K562 (cell line): ENCODE results near the gene MYO3B. TPM values are rescaled to one million over a fixed set of nuclear protein-coding genes. Genes with fewer than 3 reads are reported as not detected.

ENCODE experiments used
- CHCHD3 ChIP-seq: fragments of 250-450 bp; sonication (Bioruptor Pico); IDR thresholded peaks from 2 replicates; pipeline ENCODE4 v2.1.2; 2022; ENCODE audit warnings: mild to moderate bottlenecking
- CHD2 ChIP-seq: IDR thresholded peaks from 2 replicates; pipeline ENCODE4 v1.6.1; 2011; ENCODE audit warnings: low read depth, low read length
- HEY1 ChIP-seq: fragments of 250-450 bp; sonication (Bioruptor Pico); IDR thresholded peaks from 2 replicates; pipeline ENCODE4 v1.5.0; 2020; ENCODE audit warnings: mild to moderate bottlenecking, moderate library complexity, borderline replicate concordance
- HLTF ChIP-seq: fragments of 450-650 bp; IDR thresholded peaks from 2 replicates; pipeline ENCODE4 v1.6.1; 2016
- IFI16 ChIP-seq: fragments of 250-450 bp; sonication (Bioruptor Pico); IDR thresholded peaks from 2 replicates; pipeline ENCODE4 v2.1.2; 2022; ENCODE audit warnings: mild to moderate bottlenecking, inconsistent platforms
- MEIS2 ChIP-seq: fragments of 450-650 bp; IDR thresholded peaks from 2 replicates; pipeline ENCODE4 v1.6.1; 2014; ENCODE audit warnings: mild to moderate bottlenecking; ENCODE audit not compliant: partially characterized antibody
- POLR2AphosphoS5 ChIP-seq: IDR thresholded peaks from 2 replicates; pipeline ENCODE4 v1.6.1; 2011; ENCODE audit warnings: mild to moderate bottlenecking, low read depth, low read length, moderate library complexity; ENCODE audit not compliant: control insufficient read depth, insufficient read depth
- RBM22 ChIP-seq: fragments of 200-400 bp; formaldehyde crosslinking; IDR thresholded peaks from 2 replicates; pipeline ENCODE4 v1.6.1; 2018; ENCODE audit warnings: low read length, low read depth; ENCODE audit not compliant: poor library complexity, severe bottlenecking
- RBM39 ChIP-seq: fragments of 200-400 bp; formaldehyde crosslinking; optimal IDR thresholded peaks from 2 replicates; pipeline ENCODE3; 2018; ENCODE audit warnings: low read depth, low read length
- SMAD2 ChIP-seq: fragments of 150-350 bp; IDR thresholded peaks from 2 replicates; pipeline ENCODE4 v1.6.1; 2014; ENCODE audit warnings: low read depth, mild to moderate bottlenecking, low read length
- SOX6 ChIP-seq: fragments of 450-650 bp; IDR thresholded peaks from 2 replicates; pipeline ENCODE4 v1.6.1; 2014; ENCODE audit warnings: mild to moderate bottlenecking
- VEZF1 ChIP-seq: fragments of 200-800 bp; sonication (Bioruptor generic); IDR thresholded peaks from 2 replicates; pipeline ENCODE4 v1.6.1; 2017; ENCODE audit warnings: missing genetic modification characterization, missing compliant biosample characterization
- ZKSCAN1 ChIP-seq: fragments of 150-350 bp; IDR thresholded peaks from 2 replicates; pipeline ENCODE4 v1.6.1; 2016; ENCODE audit warnings: low read depth, low read length
- ZNF699 ChIP-seq: fragments of 250-450 bp; sonication (Bioruptor Pico); IDR thresholded peaks from 2 replicates; pipeline ENCODE4 v1.8.0; 2021; ENCODE audit warnings: mild to moderate bottlenecking, moderate library complexity; ENCODE audit not compliant: insufficient replicate concordance
- ZNF780A ChIP-seq: fragments of 250-450 bp; sonication (Bioruptor Pico); IDR thresholded peaks from 2 replicates; pipeline ENCODE4 v1.5.0; 2021; ENCODE audit warnings: mild to moderate bottlenecking
- polyA plus RNA-seq, 8 experiments: library from polyadenylated mRNA; depleted of rRNA in 4 of 8; stranded (reverse) in 5 of 8; unstranded in 3 of 8; fragments of >200 nt; fragmentation: Nextera tagmentation in 2 of 8; fragmentation: Illumina TruSeq in 1 of 8; extraction: Ambion mirVana in 2 of 8; extraction: Trizol in 1 of 8; gene quantifications; 2 replicates each; pipeline versions ENCODE4 v1.2.1 to v1.2.3, GENCODE V29; 2011 to 2014; ENCODE audit warnings: inconsistent platforms in 1 of 8, missing spikeins in 1 of 8
- total RNA-seq, 7 experiments: library from RNA; depleted of rRNA in 6 of 7; stranded (reverse); fragments of >200 nt in 6 of 7; fragmentation: Illumina TruSeq in 2 of 7; extraction: Trizol in 2 of 7; gene quantifications; 2 replicates each; pipeline versions ENCODE4 v1.2.1 to v1.2.3, GENCODE V29; 2011 to 2021; ENCODE audit warnings: low replicate concordance in 1 of 7
- TF ChIP-seq, protein P1 (sequence below): sonication (generic); formaldehyde crosslinking; IDR thresholded peaks from 2 replicates; pipeline ENCODE4 v1.4.0; 2020; ENCODE audit warnings: mild to moderate bottlenecking, missing genetic modification reagents
- TF ChIP-seq, protein P2 (sequence below): fragments of 450-650 bp; IDR thresholded peaks from 2 replicates; pipeline ENCODE4 v1.6.1; 2016; ENCODE audit warnings: low read depth

MYO3B gene
- total and polyA plus RNA-seq, 9 of the 15 experiments (the other 6 are each of a cell fraction or from before 2014, with no cell fraction given), result 2.7 to 6.5 (median 3.6) TPM

- no peak for TF ChIP-seq ZNF699
- no peak for TF ChIP-seq ZKSCAN1
- peak; percentile 17; the same call in 1 of the 2 replicates for TF ChIP-seq SOX6
- no peak for TF ChIP-seq HEY1 (CRISPR knock-in tag)
- peak; percentile 42; the same call in 1 of the 2 replicates for TF ChIP-seq POLR2AphosphoS5
- TF ChIP-seq ZNF780A (CRISPR knock-in tag), result no peak
- TF ChIP-seq CHD2, result no peak
- TF ChIP-seq MEIS2, result peak; percentile 53
- TF ChIP-seq, protein P1, sequence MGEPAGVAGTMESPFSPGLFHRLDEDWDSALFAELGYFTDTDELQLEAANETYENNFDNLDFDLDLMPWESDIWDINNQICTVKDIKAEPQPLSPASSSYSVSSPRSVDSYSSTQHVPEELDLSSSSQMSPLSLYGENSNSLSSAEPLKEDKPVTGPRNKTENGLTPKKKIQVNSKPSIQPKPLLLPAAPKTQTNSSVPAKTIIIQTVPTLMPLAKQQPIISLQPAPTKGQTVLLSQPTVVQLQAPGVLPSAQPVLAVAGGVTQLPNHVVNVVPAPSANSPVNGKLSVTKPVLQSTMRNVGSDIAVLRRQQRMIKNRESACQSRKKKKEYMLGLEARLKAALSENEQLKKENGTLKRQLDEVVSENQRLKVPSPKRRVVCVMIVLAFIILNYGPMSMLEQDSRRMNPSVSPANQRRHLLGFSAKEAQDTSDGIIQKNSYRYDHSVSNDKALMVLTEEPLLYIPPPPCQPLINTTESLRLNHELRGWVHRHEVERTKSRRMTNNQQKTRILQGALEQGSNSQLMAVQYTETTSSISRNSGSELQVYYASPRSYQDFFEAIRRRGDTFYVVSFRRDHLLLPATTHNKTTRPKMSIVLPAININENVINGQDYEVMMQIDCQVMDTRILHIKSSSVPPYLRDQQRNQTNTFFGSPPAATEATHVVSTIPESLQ, result no peak
- TF ChIP-seq SMAD2, result no peak
- TF ChIP-seq IFI16, result no peak
- TF ChIP-seq CHCHD3 (CRISPR knock-in tag), result no peak
- TF ChIP-seq RBM22, result no peak
- no peak for TF ChIP-seq VEZF1
- TF ChIP-seq HLTF, result no peak
- TF ChIP-seq RBM39, result no peak
- TF ChIP-seq, protein P2, sequence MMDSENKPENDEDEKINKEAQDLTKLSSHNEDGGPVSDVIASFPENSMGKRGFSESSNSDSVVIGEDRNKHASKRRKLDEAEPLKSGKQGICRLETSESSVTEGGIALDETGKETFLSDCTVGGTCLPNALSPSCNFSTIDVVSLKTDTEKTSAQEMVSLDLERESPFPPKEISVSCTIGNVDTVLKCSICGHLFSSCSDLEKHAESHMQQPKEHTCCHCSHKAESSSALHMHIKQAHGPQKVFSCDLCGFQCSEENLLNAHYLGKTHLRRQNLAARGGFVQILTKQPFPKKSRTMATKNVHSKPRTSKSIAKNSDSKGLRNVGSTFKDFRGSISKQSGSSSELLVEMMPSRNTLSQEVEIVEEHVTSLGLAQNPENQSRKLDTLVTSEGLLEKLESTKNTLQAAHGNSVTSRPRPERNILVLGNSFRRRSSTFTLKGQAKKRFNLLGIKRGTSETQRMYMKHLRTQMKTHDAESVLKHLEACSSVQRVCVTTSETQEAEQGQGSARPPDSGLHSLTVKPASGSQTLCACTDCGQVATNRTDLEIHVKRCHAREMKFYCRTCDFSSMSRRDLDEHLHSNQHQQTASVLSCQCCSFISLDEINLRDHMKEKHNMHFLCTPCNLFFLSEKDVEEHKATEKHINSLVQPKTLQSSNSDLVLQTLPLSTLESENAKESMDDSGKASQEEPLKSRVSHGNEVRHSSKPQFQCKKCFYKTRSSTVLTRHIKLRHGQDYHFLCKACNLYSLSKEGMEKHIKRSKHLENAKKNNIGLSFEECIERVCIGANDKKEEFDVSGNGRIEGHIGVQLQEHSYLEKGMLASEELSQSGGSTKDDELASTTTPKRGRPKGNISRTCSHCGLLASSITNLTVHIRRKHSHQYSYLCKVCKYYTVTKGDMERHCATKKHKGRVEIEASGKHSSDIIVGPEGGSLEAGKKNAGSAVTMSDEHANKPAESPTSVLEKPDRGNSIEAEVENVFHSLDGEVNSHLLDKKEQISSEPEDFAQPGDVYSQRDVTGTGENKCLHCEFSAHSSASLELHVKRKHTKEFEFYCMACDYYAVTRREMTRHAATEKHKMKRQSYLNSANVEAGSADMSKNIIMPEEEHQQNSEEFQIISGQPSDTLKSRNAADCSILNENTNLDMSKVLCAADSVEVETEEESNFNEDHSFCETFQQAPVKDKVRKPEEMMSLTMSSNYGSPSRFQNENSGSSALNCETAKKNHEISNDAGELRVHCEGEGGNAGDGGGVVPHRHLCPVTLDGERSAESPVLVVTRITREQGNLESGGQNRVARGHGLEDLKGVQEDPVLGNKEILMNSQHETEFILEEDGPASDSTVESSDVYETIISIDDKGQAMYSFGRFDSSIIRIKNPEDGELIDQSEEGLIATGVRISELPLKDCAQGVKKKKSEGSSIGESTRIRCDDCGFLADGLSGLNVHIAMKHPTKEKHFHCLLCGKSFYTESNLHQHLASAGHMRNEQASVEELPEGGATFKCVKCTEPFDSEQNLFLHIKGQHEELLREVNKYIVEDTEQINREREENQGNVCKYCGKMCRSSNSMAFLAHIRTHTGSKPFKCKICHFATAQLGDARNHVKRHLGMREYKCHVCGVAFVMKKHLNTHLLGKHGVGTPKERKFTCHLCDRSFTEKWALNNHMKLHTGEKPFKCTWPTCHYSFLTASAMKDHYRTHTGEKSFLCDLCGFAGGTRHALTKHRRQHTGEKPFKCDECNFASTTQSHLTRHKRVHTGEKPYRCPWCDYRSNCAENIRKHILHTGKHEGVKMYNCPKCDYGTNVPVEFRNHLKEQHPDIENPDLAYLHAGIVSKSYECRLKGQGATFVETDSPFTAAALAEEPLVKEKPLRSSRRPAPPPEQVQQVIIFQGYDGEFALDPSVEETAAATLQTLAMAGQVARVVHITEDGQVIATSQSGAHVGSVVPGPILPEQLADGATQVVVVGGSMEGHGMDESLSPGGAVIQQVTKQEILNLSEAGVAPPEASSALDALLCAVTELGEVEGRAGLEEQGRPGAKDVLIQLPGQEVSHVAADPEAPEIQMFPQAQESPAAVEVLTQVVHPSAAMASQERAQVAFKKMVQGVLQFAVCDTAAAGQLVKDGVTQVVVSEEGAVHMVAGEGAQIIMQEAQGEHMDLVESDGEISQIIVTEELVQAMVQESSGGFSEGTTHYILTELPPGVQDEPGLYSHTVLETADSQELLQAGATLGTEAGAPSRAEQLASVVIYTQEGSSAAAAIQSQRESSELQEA, result no peak
These were observed 187.7 kb downstream of the MYO3B start (continued) for GRCh38 chr2:170365686-170366085.
